Stimulated activated memory B cell treated with anti-CD40 and anti-IgM and Interleukin-4, amounts not matched to agents 10 μg/mL and 1 μg/mL and 100 μg/mL, for 72 hours (primary cell): ENCODE data around the gene ZBTB25.

Experiments
- ATAC-seq: fragments of 150-1000 bp; cut with Tn5 transposase; 2 replicates; pipeline ENCODE4 v1.10.0; 2021
- H3K27ac Mint-ChIP-seq: one replicate; pipeline ENCODE4 v1.8.0; 2022; ENCODE audit warnings: mild to moderate bottlenecking, mixed read lengths
- H3K27me3 Mint-ChIP-seq: one replicate; pipeline ENCODE4 v1.8.0; 2022; ENCODE audit warnings: mixed read lengths
- H3K36me3 Mint-ChIP-seq: one replicate; pipeline ENCODE4 v1.8.0; 2022; ENCODE audit warnings: mixed read lengths
- H3K4me1 Mint-ChIP-seq: one replicate; pipeline ENCODE4 v1.8.0; 2022; ENCODE audit warnings: mixed read lengths
- H3K4me3 Mint-ChIP-seq: one replicate; pipeline ENCODE4 v1.8.0; 2022; ENCODE audit warnings: mild to moderate bottlenecking, moderate library complexity, mixed read lengths
- H3K9me3 Mint-ChIP-seq: one replicate; pipeline ENCODE4 v1.8.0; 2022; ENCODE audit warnings: mixed read lengths

ZBTB25 gene, protein sequence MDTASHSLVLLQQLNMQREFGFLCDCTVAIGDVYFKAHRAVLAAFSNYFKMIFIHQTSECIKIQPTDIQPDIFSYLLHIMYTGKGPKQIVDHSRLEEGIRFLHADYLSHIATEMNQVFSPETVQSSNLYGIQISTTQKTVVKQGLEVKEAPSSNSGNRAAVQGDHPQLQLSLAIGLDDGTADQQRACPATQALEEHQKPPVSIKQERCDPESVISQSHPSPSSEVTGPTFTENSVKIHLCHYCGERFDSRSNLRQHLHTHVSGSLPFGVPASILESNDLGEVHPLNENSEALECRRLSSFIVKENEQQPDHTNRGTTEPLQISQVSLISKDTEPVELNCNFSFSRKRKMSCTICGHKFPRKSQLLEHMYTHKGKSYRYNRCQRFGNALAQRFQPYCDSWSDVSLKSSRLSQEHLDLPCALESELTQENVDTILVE

DNA sequence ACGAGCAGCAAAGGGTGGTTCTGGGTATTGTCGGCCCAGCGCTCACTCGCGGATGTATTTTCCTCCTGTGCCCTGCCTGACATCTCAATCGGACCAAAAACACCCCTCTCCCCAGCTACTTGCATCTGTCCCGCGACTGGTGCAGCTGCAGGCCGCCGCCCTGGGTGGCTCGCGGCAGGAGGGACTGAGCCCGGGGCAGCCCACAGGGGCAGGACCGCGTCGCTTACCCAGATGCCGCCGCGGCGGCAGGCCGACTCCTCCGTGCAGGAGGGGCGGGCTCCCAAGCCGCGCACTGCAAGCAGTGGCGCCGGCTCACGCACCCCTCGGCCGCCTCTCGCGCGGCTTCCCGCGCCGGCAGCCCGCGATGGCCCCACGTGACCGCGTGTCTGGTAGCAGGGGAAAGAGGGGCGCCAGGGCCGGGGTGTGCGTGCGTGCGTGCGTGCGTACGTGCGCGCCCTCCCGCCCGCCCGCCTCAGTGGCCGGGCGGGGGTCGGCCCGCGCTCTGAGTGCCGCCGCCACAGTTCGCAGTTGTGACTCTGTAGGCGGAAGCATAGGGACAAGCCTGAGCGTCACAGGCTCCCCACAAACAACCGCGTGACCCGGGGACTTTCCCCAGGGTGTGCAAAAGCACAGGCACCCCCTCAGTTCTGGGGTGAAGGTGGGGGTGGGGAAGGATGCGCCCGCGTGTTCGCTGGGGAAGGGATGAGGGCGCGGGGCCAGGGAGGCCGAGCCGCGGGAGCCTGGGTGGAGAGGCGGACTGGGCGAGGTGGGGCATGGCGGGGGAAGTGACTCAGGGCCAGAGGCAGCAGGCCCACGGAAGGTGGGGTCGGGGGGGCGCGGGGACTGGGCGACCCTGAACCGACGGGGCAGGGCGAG lies at the start of gene ZBTB25:
ZBTB25 (minus strand) TSS at position 405 of the 876 bp plus-strand sequence. CDS start 13,305 bp downstream, outside the sequence.
- Mint-ChIP-seq H3K27me3 (no peaks in the 10 kb centered on the region), H3K4me1 (peaks cover 62% of the 10 kb centered on the region), H3K4me3 (peak within 1 kb of the TSS; percentile 91), H3K36me3 (peaks cover 8% of the 10 kb centered on the region), H3K27ac (peak within 1 kb of the TSS; percentile 99), H3K9me3 (no peaks in the 10 kb centered on the region)
- ATAC-seq: peak; percentile 84

DNA sequence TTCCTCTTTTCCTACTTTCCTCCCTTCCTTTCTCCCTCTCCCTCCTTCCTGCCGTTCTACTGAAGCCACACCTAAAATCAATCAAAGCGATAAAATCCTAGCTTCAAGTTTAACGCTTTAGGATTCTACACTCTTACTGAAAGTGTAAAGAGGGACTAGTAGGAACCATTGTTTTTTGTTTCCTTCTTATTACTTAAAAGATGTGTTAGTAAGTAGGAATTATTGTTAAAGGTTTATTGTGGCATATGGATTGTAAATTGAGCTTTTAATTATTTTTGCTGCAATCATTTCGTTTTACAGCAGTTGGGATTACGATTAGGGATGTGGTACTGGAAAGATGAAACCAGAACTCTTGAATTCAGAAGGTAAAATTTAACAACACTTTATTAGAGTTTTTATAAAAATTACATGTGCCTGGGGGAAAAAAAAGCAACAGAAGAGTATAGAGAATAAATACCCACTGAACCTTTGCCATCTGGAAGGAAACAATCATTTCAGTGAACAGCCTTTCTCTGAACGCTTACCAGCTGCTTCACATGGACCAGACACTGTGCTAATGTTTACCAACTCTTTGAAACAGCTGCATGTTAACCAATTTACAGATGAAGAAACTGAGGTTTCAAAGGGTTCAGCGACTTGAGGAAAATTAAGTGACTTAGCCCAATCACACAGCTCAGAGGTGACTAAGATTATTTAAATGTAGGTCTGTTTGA lies 47.1 kb upstream of the ZBTB25 start:
- no peaks in the 10 kb centered on the region for H3K36me3 Mint-ChIP-seq
- H3K4me3 Mint-ChIP-seq: peak overlapping the region; percentile 71
- H3K4me1 Mint-ChIP-seq: peaks cover 15% of the 10 kb centered on the region
- peaks cover 9% of the 10 kb centered on the region for H3K27me3 Mint-ChIP-seq
- no peak overlapping the region for H3K27ac Mint-ChIP-seq
- H3K9me3 Mint-ChIP-seq: no peaks in the 10 kb centered on the region
- no peak for ATAC-seq

DNA sequence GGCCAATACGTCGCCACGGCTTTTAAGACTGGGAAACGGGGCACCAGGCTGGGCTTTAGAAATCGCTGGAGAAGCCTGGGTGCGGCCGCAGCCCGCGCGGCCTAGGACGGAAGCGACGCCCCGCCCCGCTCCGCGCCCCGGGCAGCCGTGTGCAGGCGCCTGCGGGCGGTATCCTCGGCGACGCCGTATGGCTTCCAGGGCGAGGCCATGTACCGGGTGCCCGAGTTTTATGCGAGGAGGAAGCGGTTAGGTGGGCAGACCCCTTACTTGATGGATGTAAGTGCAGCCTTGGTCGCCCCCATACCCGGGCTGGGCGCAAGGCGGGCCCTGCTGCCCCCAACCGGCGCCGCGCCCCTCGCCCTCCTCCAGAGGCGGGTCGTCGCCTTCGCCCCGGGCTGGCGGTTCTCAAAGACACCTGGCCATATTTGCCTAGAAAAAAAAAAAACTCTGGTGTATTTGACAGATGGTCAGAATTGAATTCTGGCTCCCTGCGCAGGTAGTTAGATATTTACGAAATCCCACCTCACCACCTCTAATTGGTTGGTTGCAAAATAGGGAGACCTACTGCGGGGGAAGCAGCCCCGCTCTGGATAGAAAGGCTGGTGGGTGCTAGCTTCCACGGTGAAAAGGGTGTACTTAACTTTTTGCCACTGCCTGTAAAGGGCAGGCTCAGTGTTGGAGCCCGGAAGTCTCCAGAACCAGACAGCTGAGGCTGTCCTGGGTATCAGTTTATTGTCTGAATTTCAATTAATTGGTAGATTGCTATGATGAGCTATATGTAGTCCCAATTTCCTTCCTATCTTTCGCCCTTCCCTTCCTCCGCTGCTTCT lies 46.4 kb upstream of the ZBTB25 start, which contains the start of gene PPP1R36:
PPP1R36 (plus strand) TSS at position 171 of the 830 bp plus-strand sequence; CDS start at position 208, 37 bp downstream.
- ATAC-seq: peak; percentile 86
- Mint-ChIP-seq H3K27ac (no peak within 1 kb of the TSS), H3K9me3 (no peaks in the 10 kb centered on the region), H3K4me1 (peaks cover 15% of the 10 kb centered on the region), H3K27me3 (peaks cover 9% of the 10 kb centered on the region), H3K36me3 (no peaks in the 10 kb centered on the region), H3K4me3 (peak within 1 kb of the TSS; percentile 71)

DNA sequence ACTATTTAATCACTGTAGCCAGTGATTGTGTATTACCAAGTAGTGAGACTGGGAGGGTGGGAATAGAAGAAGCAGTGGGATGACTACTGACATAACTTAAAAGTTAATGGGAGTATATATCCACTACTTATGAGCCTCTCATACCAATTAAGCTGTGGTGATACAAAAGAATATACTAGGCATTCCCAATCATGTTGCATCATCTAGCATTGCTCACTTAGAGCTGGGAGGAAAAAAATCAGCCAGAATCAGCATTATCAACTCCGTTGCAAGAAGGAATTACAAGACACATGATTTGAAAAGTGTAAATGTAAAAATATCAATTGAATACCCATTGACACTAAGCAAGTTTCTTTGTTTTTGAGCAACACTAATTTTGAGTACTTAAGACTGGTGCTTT lies 45.4 kb upstream of the ZBTB25 start:
- ATAC-seq: no peak
- Mint-ChIP-seq H3K27me3 (peaks cover 9% of the 10 kb centered on the region), H3K4me3 (no peak overlapping the region), H3K9me3 (no peaks in the 10 kb centered on the region), H3K4me1 (peaks cover 15% of the 10 kb centered on the region), H3K36me3 (no peaks in the 10 kb centered on the region), H3K27ac (no peak overlapping the region)

DNA sequence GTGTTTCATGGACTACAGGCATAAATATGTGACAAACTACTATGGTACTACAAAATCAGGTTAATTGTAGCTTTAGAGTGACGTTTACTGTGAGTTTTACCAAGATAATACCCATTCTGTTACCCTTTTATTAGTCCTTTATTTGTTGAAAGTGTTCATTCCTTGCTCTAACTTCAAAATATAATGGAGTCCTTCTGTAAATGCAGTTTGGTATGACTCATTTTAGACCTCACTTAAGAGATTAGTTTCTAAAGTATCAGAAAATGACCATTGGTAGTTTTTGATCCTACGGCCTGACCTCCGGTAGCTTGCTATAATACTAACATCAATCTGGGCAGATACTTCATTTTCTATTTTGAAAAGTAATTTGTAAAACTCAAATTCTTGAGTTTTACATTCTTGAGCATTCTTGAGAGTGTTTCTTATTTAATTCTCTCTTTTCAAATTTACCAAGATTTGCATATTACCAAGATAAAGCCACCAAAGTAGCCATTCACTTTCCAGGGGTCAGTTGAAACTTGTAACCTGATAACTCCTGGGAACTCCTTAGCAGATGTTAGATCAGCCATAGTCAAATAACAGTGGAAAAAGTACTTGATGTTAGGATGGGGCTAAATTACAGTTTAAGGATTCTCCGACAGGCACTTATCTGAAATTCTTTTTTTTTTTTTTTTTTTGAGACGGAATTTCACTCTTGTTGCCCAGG lies 41.1 kb upstream of the ZBTB25 start:
- H3K36me3 Mint-ChIP-seq: peaks cover 6% of the 10 kb centered on the region
- H3K27me3 Mint-ChIP-seq: no peaks in the 10 kb centered on the region
- no peak overlapping the region for H3K4me3 Mint-ChIP-seq
- no peak overlapping the region for H3K27ac Mint-ChIP-seq
- peaks cover 3% of the 10 kb centered on the region for H3K9me3 Mint-ChIP-seq
- no peak for ATAC-seq
- H3K4me1 Mint-ChIP-seq: peaks cover 28% of the 10 kb centered on the region

DNA sequence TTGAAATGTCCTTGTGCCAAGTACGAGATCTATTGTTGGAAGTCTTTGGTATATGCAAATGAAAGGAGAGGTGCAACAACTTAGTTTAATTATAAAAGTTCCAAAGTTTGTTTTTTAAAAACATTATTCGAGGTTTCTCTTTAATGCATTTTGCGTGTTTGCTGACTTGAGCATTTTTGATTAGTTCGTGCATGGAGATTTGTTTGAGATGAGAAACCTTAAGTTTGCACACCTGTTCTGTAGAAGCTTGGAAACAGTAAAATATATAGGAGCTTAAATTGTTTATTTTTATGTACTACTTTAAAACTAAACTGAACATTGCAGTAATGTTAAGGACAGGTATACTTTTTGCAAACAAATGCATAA lies 39.2 kb upstream of the ZBTB25 start:
- no peak for ATAC-seq
- peaks cover 6% of the 10 kb centered on the region for H3K36me3 Mint-ChIP-seq
- H3K4me1 Mint-ChIP-seq: peaks cover 28% of the 10 kb centered on the region
- H3K4me3 Mint-ChIP-seq: no peak overlapping the region
- no peak overlapping the region for H3K27ac Mint-ChIP-seq
- H3K9me3 Mint-ChIP-seq: peaks cover 3% of the 10 kb centered on the region
- no peaks in the 10 kb centered on the region for H3K27me3 Mint-ChIP-seq

DNA sequence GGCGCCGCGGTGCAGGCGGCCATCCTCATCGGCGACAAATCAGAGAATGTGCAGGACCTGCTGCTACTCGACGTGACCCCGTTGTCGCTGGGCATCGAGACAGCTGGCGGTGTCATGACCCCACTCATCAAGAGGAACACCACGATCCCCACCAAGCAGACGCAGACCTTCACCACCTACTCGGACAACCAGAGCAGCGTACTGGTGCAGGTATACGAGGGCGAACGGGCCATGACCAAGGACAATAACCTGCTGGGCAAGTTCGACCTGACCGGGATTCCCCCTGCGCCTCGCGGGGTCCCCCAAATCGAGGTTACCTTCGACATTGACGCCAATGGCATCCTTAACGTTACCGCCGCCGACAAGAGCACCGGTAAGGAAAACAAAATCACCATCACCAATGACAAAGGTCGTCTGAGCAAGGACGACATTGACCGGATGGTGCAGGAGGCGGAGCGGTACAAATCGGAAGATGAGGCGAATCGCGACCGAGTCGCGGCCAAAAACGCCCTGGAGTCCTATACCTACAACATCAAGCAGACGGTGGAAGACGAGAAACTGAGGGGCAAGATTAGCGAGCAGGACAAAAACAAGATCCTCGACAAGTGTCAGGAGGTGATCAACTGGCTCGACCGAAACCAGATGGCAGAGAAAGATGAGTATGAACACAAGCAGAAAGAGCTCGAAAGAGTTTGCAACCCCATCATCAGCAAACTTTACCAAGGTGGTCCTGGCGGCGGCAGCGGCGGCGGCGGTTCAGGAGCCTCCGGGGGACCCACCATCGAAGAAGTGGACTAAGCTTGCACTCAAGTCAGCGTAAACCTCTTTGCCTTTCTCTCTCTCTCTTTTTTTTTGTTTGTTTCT lies 38.6 kb upstream of the ZBTB25 start:
- peak overlapping the region; percentile 9 for H3K27ac Mint-ChIP-seq
- peaks cover 3% of the 10 kb centered on the region for H3K9me3 Mint-ChIP-seq
- H3K27me3 Mint-ChIP-seq: no peaks in the 10 kb centered on the region
- no peak for ATAC-seq
- peaks cover 28% of the 10 kb centered on the region for H3K4me1 Mint-ChIP-seq
- H3K36me3 Mint-ChIP-seq: peaks cover 6% of the 10 kb centered on the region
- H3K4me3 Mint-ChIP-seq: peak overlapping the region; percentile 72

DNA sequence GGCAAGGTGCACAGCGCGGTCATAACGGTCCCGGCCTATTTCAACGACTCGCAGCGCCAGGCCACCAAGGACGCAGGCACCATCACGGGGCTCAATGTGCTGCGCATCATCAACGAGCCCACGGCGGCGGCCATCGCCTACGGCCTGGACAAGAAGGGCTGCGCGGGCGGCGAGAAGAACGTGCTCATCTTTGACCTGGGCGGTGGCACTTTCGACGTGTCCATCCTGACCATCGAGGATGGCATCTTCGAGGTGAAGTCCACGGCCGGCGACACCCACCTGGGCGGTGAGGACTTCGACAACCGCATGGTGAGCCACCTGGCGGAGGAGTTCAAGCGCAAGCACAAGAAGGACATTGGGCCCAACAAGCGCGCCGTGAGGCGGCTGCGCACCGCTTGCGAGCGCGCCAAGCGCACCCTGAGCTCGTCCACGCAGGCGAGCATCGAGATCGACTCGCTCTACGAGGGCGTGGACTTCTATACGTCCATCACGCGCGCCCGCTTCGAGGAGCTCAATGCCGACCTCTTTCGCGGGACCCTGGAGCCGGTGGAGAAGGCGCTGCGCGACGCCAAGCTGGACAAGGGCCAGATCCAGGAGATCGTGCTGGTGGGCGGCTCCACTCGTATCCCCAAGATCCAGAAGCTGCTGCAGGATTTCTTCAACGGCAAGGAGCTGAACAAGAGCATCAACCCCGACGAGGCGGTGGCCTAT lies 37.8 kb upstream of the ZBTB25 start:
- Mint-ChIP-seq H3K9me3 (peaks cover 3% of the 10 kb centered on the region), H3K4me1 (peaks cover 33% of the 10 kb centered on the region), H3K4me3 (peak overlapping the region; percentile 92), H3K27ac (peak overlapping the region; percentile 88), H3K27me3 (no peaks in the 10 kb centered on the region), H3K36me3 (peaks cover 6% of the 10 kb centered on the region)
- ATAC-seq: no peak

DNA sequence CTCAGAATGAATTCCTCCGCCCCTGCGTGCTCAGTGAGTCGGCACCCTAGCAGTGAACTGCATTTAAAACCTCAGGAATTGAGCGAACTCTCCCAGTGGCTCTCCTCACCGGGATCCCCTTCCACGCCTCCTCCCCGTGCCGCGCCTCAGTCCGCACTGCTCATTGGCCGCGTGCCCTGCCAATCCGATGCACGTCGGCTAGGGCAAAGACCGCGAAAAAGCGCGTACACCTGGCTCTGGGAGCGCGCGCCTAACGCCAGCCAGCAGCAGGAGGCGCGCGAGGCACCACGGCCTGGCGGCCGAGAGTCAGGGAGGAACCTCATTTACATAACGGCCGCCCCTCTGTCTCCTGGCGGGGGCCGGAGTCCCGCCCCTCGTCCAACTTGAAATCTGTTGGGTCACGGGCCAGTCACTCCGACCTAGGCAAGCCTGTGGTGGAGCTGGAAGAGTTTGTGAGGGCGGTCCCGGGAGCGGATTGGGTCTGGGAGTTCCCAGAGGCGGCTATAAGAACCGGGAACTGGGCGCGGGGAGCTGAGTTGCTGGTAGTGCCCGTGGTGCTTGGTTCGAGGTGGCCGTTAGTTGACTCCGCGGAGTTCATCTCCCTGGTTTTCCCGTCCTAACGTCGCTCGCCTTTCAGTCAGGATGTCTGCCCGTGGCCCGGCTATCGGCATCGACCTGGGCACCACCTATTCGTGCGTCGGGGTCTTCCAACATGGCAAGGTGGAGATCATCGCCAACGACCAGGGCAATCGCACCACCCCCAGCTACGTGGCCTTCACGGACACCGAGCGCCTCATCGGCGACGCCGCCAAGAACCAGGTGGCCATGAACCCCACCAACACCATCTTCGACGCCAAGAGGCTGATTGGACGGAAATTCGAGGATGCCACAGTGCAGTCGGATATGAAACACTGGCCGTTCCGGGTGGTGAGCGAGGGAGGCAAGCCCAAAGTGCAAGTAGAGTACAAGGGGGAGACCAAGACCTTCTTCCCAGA lies 36.9 kb upstream of the ZBTB25 start, which contains the start of gene HSPA2:
HSPA2 (plus strand) TSS at position 534 of the 995 bp plus-strand sequence; CDS start at position 643, 109 bp downstream.
- peaks cover 33% of the 10 kb centered on the region for H3K4me1 Mint-ChIP-seq
- H3K9me3 Mint-ChIP-seq: peaks cover 3% of the 10 kb centered on the region
- H3K36me3 Mint-ChIP-seq: peaks cover 6% of the 10 kb centered on the region
- peak within 1 kb of the TSS; percentile 88 for H3K27ac Mint-ChIP-seq
- peak; percentile 97 for ATAC-seq
- peak within 1 kb of the TSS; percentile 92 for H3K4me3 Mint-ChIP-seq
- H3K27me3 Mint-ChIP-seq: no peaks in the 10 kb centered on the region

DNA sequence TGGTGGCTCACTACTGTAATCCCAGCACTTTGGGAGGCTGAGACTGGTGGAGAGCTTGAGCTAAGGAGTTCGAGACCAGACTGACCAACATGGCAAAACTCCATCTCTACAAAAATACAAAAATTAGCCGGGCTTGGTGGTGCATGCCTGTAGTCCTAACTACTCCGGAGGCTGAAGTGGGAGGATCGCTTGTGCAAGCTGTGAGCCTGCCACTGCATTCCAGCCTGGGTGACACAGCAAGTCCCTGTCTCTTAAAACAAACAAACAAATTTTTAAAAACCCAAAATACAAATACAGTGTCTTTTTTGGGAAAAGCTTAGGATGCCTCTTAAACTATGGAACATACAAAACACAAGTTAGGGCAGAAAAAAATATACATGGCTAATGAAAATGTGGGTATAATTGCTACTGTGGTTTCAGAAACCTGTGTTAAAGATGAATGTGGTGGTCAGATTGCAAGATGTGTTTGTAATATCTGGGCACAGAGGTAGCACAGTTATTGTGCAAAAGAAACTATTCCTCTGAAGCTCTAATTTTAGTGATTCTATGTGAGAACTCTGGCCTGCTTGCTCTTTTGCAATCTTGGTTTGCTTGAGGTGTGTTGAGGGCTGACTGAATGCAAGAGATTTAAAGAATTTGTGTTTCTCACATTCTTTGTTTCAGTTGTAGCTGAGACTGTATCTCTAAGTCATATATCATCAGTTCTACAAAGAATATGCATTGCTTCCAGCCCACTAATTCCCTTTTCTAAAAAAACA lies 33.0 kb upstream of the ZBTB25 start:
- H3K4me1 Mint-ChIP-seq: peaks cover 26% of the 10 kb centered on the region
- no peaks in the 10 kb centered on the region for H3K27me3 Mint-ChIP-seq
- no peak for ATAC-seq
- peak overlapping the region; percentile 38 for H3K4me3 Mint-ChIP-seq
- peaks cover 6% of the 10 kb centered on the region for H3K36me3 Mint-ChIP-seq
- H3K27ac Mint-ChIP-seq: no peak overlapping the region
- H3K9me3 Mint-ChIP-seq: peaks cover 3% of the 10 kb centered on the region

DNA sequence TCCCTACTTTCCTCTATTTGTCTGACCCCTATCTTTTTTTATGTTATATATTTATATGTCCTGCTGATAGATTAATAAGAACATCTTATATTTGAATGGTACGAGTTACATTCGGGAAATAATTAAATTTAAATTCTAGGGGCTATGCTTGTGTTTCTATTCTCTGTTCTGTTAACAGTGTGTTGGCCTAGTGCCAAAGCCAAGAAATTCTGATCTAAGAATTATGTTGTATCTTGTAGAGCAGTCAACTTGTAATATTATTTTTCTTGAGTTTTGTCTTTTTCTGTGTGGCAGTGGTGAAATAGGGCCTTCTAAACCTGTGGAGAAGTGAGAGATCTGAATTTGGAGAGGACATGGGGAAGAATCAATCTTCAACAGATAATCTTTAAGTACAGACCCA lies 27.9 kb upstream of the ZBTB25 start:
- H3K4me3 Mint-ChIP-seq: no peak overlapping the region
- H3K27ac Mint-ChIP-seq: no peak overlapping the region
- no peaks in the 10 kb centered on the region for H3K27me3 Mint-ChIP-seq
- H3K36me3 Mint-ChIP-seq: peaks cover 10% of the 10 kb centered on the region
- H3K4me1 Mint-ChIP-seq: peaks cover 2% of the 10 kb centered on the region
- no peak for ATAC-seq
- H3K9me3 Mint-ChIP-seq: no peaks in the 10 kb centered on the region
